ENCODE data around the gene RASAL3.

DNA sequence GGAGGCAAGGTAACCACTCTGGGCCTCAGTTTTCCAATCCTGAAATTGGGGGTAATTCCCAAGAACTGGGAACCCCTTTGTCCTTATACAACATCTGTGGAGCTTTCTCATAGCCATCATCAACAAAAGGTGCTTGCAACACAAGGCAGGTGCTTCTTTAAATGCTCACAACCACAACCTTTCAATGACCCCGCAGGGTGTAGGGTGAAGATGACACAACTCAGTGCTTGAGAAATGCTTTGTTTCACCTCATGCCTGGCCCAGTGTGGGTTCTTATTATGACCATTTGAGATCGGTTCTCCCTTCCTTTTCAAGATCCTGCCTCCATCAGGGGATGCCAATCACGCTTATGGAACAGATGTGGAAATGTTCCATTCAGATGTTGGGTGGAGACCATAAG is 23.0 kb downstream of the RASAL3 start:
- TF ChIP-seq, protein P1, sequence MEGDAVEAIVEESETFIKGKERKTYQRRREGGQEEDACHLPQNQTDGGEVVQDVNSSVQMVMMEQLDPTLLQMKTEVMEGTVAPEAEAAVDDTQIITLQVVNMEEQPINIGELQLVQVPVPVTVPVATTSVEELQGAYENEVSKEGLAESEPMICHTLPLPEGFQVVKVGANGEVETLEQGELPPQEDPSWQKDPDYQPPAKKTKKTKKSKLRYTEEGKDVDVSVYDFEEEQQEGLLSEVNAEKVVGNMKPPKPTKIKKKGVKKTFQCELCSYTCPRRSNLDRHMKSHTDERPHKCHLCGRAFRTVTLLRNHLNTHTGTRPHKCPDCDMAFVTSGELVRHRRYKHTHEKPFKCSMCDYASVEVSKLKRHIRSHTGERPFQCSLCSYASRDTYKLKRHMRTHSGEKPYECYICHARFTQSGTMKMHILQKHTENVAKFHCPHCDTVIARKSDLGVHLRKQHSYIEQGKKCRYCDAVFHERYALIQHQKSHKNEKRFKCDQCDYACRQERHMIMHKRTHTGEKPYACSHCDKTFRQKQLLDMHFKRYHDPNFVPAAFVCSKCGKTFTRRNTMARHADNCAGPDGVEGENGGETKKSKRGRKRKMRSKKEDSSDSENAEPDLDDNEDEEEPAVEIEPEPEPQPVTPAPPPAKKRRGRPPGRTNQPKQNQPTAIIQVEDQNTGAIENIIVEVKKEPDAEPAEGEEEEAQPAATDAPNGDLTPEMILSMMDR (IDR thresholded peaks at IDR 0.05; ENCODE audit: low read depth, low read length) = no peak
- TF ChIP-seq EZH2phosphoT487 (IDR thresholded peaks at IDR 0.05; ENCODE audit: low read depth) = no peak
